Measurements from ENCODE around the gene ROS1.
"Not testable (repeated sequence)": the region's sequence is repeated elsewhere in the genome, so short reads cannot be mapped to it uniquely, and the experiment has no call there.

The ROS1 gene

GRCh38 chr6:117389227-117390057 is 36.3 kb downstream of the ROS1 start:
- DNase-seq, result peak in 1 of 10 donors; percentile 39
- intact Hi-C loops (cut with DNase I), result no loop called here

GRCh38 chr6:117387454-117387974 is 38.2 kb downstream of the ROS1 start:
- intact Hi-C loops (cut with DNase I), result no loop called here
- no peak for DNase-seq

GRCh38 chr6:117384659-117385058 is 41.1 kb downstream of the ROS1 start:
- DNase-seq, result no peak
- intact Hi-C loops (cut with DNase I), result no loop called here

GRCh38 chr6:117381749-117382148 is 44.0 kb downstream of the ROS1 start:
- DNase-seq, result no peak
- intact Hi-C loops (cut with DNase I), result no loop called here

- no peak for DNase-seq
- intact Hi-C loops (cut with DNase I), result no loop called here
These were observed 45.4 kb downstream of the ROS1 start for GRCh38 chr6:117380298-117380697.

- DNase-seq, result no peak
- intact Hi-C loops (cut with DNase I), result no loop called here
These were observed 50.3 kb downstream of the ROS1 start for GRCh38 chr6:117375446-117375845.

GRCh38 chr6:117373211-117373813 is 52.4 kb downstream of the ROS1 start:
- intact Hi-C loops (cut with DNase I), result no loop called here
- peak in 3 of 10 donors; percentile 63 to 78 (median 64) for DNase-seq

- DNase-seq; intact Hi-C loops (cut with DNase I): not testable (repeated sequence)
These were observed 53.5 kb downstream of the ROS1 start for GRCh38 chr6:117372289-117372688.

GRCh38 chr6:117371492-117371891 is 54.2 kb downstream of the ROS1 start:
- intact Hi-C loops (cut with DNase I), result no loop called here
- no peak for DNase-seq

GRCh38 chr6:117359581-117359980 is 66.2 kb downstream of the ROS1 start:
- DNase-seq, result no peak
- intact Hi-C loops (cut with DNase I), result no loop called here

- no peak for DNase-seq
- intact Hi-C loops (cut with DNase I), result no loop called here
These were observed 71.1 kb downstream of the ROS1 start for GRCh38 chr6:117354671-117355070.

- intact Hi-C loops (cut with DNase I), result no loop called here
- no peak for DNase-seq
These were observed 73.2 kb downstream of the ROS1 start for GRCh38 chr6:117352466-117353081.

- intact Hi-C loops (cut with DNase I), result no loop called here
- no peak for DNase-seq
These were observed 74.2 kb downstream of the ROS1 start for GRCh38 chr6:117351521-117351920.

GRCh38 chr6:117346142-117346930 is 79.4 kb downstream of the ROS1 start:
- intact Hi-C loops (cut with DNase I), result loop anchor here (1.0 to 10.0 kb wide), 3 partner anchors 98 to 259 kb away; no protein-coding TSS in a partner anchor
- no peak for DNase-seq

- intact Hi-C loops (cut with DNase I), result loop anchor here (10.0 kb wide), 1 partner anchor 100 kb away; no protein-coding TSS in a partner anchor
These were observed 80.5 kb downstream of the ROS1 start for GRCh38 chr6:117345292-117345610.

GRCh38 chr6:117344444-117345291 is 81.1 kb downstream of the ROS1 start:
- no peak for DNase-seq
- intact Hi-C loops (cut with DNase I), result loop anchor here (10.0 kb wide), 1 partner anchor 100 kb away; no protein-coding TSS in a partner anchor

More at GRCh38 chr6:117345292-117345610, 80.5 kb downstream of the ROS1 start:
- no peak for DNase-seq

GRCh38 chr6:117338567-117338966 is 87.2 kb downstream of the ROS1 start:
- intact Hi-C loops (cut with DNase I), result no loop called here
- no peak for DNase-seq

GRCh38 chr6:117329926-117330325 is 95.8 kb downstream of the ROS1 start:
- intact Hi-C loops (cut with DNase I), result no loop called here
- DNase-seq, result peak in 2 of 10 donors; percentile 71 to 77

- no peak for DNase-seq
- intact Hi-C loops (cut with DNase I), result no loop called here
These were observed 97.2 kb downstream of the ROS1 start for GRCh38 chr6:117328500-117328899.

- intact Hi-C loops (cut with DNase I), result no loop called here
- no peak for DNase-seq
These were observed 97.7 kb downstream of the ROS1 start for GRCh38 chr6:117328005-117328389.
